HFF-Myc (cell line): Measurements from ENCODE around the gene ABHD1.
A peak's percentile ranks its signal among the peaks of the same experiment; 100 is the strongest.
"Not testable (repeated sequence)": the region's sequence is repeated elsewhere in the genome, so short reads cannot be mapped to it uniquely, and the experiment has no call there.

Experiments
- DNase-seq: peaks from one replicate; pipeline ENCODE4 v3.0.0-alpha.2; 2011; ENCODE audit warnings: low read depth; ENCODE audit errors: extremely low read depth
- H3K4me3 ChIP-seq: replicated peaks from 2 replicates; pipeline ENCODE4 v1.5.1; 2011; ENCODE audit warnings: low read depth, mild to moderate bottlenecking, control low read depth, low read length
- CTCF ChIP-seq: IDR thresholded peaks from 2 replicates; pipeline ENCODE4 v1.5.1; 2012; ENCODE audit warnings: mild to moderate bottlenecking, low read depth, low read length, control low read depth; ENCODE audit errors: missing control alignments

ABHD1 gene

GRCh38 chr2:27123302-27124150 is at the start of gene ABHD1:
ABHD1 (plus strand) TSS chr2:27123815; CDS start chr2:27123949, 134 bp downstream.
- no peak for TF ChIP-seq CTCF
- no peak for DNase-seq
- H3K4me3 ChIP-seq: peak within 1 kb of the TSS; percentile 39

GRCh38 chr2:27074738-27075565 is 48.7 kb upstream of the ABHD1 start:
- H3K4me3 ChIP-seq: no peak overlapping the region
- TF ChIP-seq CTCF: no peak
- no peak for DNase-seq

- not testable (repeated sequence) for DNase-seq, H3K4me3 ChIP-seq
Observed at GRCh38 chr2:27075566-27075871, 48.1 kb upstream of the ABHD1 start.

- DNase-seq: no peak
- no peak overlapping the region for H3K4me3 ChIP-seq
- TF ChIP-seq CTCF: no peak
Observed at GRCh38 chr2:27076323-27076722, 47.3 kb upstream of the ABHD1 start.

GRCh38 chr2:27077231-27077630 is 46.4 kb upstream of the ABHD1 start:
- TF ChIP-seq CTCF: no peak
- H3K4me3 ChIP-seq: no peak overlapping the region
- DNase-seq: no peak

GRCh38 chr2:27078267-27079194 is 45.1 kb upstream of the ABHD1 start, which contains the start of gene EMILIN1:
EMILIN1 (plus strand) TSS chr2:27078615; CDS start chr2:27079066, 451 bp downstream.
- peak within 1 kb of the TSS; percentile 93 for H3K4me3 ChIP-seq
- peak; percentile 94 for DNase-seq
- TF ChIP-seq CTCF: no peak
